Adipose tissue (tissue), 3 donors: ENCODE measurements around the gene FADS2. TPM values are rescaled to one million over a fixed set of nuclear protein-coding genes. Genes with fewer than 3 reads are reported as not detected.

Source experiments
- H3K27ac ChIP-seq: one replicate; pipeline ENCODE4 v1.5.1; 2013; ENCODE audit warnings: low read depth, low read length
- WGBS, 3 donors: extraction: QIAGEN DNeasy Blood & Tissue Kit; methylation state at CpG; one replicate each; pipeline ENCODE4 v1.1.7; 2013; 5-methylcytosine and 5-hydroxymethylcytosine counted together
- polyA plus RNA-seq, 3 donors: library from polyadenylated mRNA; stranded (reverse); fragments of 200-250 nt; gene quantifications; one replicate each; pipeline ENCODE4 v1.2.3, GENCODE V29; 2013
- donor health status: healthy with polysubstance abuse.
- donor health status: Bipolar disorder and iron deficiency.
- donor health status: healthy.

Gene FADS2
- polyA plus RNA-seq, 3 donors, result 10.2 to 42.1 (median 27.9) TPM

DNA sequence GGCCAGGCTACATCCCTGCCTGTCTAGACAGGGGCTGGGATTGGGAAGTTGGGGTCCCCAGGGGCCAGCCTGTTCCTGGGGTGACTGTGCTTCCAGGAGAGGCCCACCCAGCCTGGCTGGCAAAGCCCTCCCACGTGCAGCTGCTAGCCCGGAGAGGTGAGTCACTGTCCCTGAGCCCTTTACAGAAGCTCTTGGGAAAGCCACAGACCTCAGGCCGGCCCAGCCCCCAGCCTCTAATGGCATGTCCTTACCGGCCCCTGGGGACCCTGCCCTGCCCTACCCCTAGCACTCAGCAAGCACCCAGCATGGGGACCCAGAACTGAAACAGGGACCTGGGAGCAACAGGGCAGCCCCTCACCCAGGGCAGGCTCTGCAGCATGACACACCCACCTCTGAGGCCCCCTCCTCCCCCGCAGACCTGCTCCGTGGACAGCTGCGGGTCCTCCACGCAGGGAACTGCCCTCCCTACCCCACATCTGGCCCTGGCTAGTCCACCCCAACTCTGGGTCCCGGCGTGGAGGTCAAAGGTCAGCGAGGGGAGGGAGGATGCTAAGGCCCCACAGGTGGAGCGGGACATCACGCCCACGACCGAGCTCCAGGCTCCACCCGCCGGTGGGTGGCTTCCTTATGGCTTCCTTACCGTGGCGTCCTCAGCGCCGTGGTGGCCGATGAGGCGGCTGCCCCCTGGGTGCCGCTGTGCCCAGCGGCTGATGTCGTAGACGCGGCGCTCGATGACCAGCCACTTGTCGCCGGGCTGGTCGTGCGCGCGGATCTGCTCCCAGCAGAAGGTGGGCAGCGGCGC is 62.6 kb downstream of the FADS2 start:
- WGBS, 3 donors, result 1 to 2% (median 2%) methylated on average over 38 of the region's 38 CpGs
- no peak overlapping the region for H3K27ac ChIP-seq

DNA sequence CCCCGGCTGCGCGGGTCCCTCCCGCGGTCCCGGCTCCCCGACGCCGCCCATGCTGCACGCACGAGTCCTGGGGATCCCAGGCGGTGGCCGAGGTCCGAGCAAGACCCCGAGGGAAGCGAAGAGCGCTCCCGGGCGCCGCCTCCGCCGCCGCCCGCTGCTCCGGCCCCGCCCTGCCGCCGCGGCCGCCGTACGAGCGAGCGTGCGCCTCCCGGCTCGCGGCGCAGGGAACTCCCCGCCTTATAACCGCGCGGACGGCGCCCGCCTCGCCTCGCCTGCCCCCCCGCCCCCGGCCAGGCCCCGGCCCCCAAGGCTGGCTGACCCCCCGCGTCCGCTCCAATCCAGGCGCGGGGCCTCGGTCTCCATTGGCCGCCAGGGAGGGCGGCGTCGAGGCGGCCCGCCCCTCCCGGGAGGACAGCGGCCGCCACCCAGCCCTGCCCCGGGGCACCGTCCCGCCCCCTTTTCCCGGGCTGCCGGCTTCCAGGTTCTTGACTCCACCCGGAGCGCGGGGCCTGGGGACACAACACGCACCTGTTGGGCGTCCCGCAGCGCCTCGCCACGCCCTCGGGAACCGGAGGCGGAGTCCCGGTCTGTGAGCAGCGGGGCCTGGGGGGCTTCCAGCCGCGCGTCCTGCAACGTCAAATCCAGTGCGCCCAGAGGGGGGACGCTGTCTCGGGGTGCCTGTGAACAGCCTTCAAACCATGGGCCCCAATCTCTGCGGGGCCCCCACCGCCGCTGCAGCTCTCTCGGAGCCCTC is 63.4 kb downstream of the FADS2 start, which contains the start of gene FADS3:
Gene FADS3, minus strand, starts transcription at position 215 of the 754 bp plus-strand sequence. Its CDS starts 164 bp downstream, at position 51.
- H3K27ac ChIP-seq, result peak within 1 kb of the TSS; percentile 19
- WGBS, 3 donors, result 1% methylated on average over 48 to 96 of the region's 96 CpGs

DNA sequence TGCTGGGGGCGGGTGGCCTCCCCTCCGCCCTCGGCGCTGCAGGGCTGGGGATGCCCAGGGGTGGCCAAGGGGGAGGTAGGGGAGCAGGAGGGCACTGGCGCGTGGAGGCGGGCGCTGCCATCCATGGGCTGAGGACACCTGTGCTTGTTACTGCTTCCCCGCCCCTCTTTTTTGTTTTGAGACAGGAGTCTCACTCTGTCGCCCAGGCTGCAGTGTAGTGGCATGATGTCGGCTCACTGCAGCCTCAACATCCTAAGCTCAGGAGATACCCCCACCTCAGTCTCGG is 63.9 kb downstream of the FADS2 start:
- peak overlapping the region; percentile 19 for H3K27ac ChIP-seq
- 16 to 37% (median 25%) methylated on average over 10 to 12 of the region's 12 CpGs for WGBS, 3 donors

DNA sequence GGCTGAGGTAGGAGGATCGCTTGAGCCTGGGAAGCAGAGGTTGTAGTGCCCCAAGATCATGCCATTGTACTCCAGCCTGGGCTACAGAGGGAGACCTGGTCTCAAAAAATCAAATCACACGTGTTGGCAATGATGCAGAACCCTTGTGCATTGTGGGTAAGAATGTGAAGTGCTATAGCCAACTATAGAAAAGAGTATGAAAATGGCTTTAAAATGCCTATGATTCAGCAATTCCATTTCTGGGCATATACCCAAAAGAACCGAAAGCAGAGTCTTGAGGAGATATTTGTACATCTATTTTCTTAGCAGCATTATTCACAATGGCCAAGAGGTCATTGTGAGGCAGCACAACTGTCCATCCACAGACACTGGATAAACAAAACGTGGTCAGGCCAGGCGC is 65.9 kb downstream of the FADS2 start:
- 46 to 69% (median 51%) methylated on average over 5 of the region's 5 CpGs for WGBS, 3 donors
- H3K27ac ChIP-seq, result no peak overlapping the region

DNA sequence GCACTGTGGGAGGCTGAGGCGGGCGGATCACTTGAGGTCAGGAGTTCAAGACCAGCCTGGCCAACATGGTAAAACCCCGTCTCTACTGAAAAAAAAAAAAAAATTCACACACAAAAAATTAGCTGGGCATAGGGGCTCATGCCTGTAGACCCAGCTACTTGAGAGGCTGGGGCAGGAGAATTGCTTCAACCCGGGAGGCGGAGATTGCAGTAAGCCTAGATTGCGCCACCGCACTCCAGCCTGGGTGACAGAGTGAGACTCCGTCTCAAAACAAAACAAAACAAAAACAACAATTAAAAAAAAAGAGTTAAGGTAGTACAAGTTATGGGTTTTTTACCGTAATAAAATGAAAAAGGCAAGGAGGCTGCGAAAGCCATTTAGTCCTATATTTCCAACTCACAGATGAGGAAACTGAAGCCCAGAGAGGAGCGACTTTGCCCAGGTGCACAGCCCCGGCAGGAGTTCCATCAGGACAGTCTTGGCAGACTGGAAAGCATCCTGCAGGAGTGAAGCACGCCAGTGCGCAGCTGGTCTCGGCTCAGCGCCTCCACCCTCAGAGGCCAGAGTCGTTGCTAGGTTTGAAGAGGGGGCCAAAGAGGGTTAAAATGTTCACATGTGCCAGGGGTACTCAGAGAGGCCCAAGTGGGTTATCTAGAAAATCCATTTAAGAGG is 67.1 kb downstream of the FADS2 start:
- 75 to 83% (median 77%) methylated on average over 15 to 17 of the region's 17 CpGs for WGBS, 3 donors
- H3K27ac ChIP-seq, result no peak overlapping the region

DNA sequence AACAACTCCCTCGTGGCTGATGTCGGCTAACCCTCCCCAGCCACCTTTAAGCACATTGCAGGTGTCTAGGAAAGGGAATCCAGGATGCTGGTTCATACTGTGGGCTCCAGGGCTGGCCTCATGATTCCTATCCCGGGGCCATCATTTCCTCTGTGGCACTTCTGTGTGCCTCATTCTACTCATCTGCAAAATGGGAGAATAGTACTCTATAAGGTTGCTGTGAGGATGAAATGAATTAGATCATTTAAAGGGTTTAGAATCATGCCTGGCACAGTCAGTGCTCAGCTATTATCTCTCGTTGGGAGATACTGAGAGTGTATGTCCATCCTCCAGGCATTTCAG is 67.6 kb downstream of the FADS2 start:
- WGBS, 3 donors, result 63 to 69% (median 67%) methylated on average over 4 of the region's 4 CpGs
- H3K27ac ChIP-seq, result no peak overlapping the region

DNA sequence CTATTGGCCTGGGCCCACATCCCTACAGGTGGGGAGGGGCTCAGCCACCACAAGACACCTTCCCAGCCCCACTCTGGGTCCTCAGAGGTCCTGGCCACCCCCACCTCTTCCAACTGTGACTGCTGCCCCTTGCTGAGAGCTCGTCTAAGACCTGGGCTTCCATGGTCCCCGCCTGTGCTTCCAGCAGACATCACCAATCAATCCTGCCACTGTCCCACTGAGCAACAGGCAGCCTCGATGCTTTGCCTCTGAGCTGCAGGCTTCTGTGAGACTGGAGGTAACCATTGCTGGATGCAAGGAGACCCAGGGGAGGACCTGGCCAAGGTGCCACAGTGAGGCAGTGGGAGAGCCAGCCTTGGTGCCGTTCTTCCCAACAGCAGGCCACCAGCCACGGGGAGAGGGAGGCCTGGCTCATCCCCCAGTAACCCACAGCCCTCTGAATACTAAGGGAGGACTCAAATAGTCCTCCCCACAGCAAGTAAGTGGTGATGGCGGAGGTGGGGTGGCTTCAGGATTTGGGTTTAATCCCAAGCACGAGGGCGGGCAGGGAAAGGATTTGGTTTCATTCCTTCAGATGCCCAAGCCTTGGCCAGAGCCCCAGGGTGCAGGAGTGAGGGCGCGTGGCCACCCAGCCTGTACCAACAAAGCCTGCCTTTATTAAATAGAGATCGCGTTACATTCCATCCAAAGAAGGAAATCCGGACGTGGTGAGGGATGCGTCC is 68.7 kb downstream of the FADS2 start:
- 78 to 87% (median 86%) methylated on average over 14 to 15 of the region's 15 CpGs for WGBS, 3 donors
- no peak overlapping the region for H3K27ac ChIP-seq

DNA sequence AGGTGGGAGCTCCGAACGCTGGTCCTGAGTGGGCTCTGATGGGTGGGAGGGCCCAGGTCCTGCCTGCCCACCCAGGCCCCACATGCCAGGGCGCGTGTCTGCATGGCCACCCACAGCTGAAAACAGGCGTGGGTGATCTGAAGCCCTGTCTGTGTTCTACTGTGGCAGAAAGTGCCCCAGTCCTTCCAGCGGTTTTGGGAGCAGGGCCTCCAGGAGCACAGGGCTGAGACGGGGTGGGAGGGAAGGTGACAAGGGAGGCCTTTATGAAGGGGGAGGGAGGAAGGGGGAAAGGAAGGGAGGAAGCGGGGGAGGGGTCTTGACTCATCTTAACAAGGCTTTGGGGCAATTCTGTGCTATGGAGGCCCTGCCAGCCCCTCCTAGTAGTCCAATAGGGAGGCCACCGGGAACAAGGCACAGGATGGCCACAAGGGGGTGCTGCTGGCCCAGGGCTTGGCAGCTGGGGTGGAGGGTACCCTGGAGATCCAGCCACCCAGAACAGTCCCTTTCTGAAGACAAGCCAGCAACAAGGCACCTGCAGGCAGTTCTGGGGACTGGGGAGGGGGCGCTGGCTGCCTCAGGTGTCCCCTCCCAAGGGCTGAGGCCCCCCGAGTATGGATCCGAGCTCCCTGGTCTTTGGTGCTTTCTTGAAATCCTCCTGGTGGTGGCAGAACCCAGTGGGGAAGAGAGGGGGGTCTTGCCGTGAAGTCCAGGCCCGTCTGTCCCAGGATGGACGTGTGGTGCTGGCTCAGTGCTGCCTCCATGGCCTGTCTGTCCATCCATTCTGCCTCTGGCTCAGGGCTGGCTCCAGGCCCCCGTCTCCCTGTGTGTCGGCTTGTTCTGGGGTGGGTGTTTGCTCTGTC is 69.5 kb downstream of the FADS2 start:
- no peak overlapping the region for H3K27ac ChIP-seq
- 67 to 74% (median 67%) methylated on average over 17 of the region's 17 CpGs for WGBS, 3 donors

DNA sequence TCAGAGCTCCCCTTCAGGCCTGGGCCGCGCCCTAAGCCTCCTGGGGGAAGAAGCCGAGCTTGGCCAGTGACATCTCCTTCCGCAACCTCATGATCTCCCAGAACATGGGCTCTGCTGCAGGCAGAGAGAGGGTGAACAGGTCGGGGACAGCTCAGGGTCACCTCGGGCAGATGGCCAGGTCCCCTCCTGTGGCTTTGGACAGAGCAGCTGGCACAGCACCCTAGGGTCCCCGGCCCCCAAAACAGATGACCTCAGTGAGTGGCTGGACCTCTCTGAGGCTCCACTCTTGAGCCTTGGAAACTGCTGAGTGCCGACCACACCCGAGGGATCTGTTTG is 70.1 kb downstream of the FADS2 start:
- no peak overlapping the region for H3K27ac ChIP-seq
- 71 to 83% (median 74%) methylated on average over 9 of the region's 9 CpGs for WGBS, 3 donors

DNA sequence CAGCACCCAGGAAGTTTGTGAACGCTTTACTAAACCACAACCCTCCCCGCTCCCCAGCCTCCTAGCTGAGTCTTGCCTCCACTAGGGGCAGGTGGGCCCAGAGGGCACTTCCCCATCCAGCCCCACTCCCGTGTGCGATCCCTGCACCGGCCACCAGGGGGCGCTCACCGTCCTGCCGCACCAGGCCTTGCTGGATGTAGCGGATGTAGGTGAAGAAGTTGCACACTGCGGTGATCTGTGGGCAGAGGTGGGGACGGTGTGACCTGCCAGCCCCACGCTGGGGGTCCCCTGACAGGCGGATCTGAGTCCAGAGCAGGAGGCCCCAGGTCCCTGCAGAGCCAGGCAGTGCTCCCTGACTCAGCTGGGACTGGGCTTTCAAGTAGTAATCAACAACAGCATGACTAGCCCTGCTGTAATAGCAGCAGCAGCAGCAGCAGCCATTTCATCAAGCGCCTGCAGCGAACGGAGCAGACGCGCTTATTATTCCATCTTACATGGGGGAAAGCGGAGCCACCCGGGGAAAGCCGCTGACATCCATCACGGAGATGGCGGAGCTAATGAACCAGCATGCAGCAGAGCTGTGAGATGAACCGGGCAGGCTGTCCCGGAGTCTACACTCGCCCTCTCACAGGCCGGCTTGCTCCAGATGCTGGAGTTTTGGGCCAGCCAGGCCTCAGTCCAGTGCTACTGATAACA is 71.2 kb downstream of the FADS2 start:
- no peak overlapping the region for H3K27ac ChIP-seq
- 39 to 44% (median 41%) methylated on average over 27 of the region's 27 CpGs for WGBS, 3 donors

DNA sequence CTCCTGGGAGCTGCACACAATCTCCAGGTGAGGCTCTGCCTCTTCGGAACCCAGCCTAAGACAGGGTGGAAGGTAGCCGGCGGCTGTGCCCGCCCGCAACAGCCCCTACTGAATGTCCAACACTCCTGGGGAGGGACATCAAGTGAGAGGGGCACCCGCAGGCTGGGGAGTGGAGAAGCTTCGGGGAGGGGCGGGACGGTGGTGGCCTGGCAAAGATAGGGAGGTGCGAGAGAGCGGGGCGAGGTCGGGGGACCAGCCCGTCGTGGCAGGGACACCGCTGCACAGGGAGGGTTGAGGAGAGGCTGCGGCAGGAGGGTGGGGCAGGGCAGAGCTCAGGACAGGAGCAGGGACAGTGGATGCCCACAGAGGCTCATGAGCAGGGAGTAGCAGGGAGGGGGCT is 72.2 kb downstream of the FADS2 start:
- WGBS, 3 donors, result 91 to 93% (median 91%) methylated on average over 16 to 17 of the region's 17 CpGs
- H3K27ac ChIP-seq, result no peak overlapping the region

DNA sequence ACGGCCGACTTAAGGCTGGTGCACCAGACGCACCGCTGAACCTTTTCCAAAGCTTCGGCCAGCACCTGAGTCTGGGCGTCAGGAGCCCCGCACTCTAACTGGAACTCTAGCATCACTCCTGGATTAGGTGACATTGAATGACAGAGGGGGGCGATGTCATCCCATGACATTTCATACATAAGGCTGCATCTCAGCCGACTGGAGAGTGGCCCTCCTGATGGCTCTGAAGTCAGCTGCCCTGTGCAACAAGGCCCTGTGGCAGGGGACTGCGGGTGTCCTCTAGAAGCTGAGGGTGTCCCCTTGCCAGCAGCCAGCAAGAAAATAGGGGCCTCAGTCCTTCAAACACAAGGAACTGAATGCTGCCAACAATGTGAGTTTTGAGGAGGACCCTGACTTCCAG is 73.3 kb downstream of the FADS2 start:
- H3K27ac ChIP-seq, result no peak overlapping the region
- 87 to 89% (median 88%) methylated on average over 10 of the region's 10 CpGs for WGBS, 3 donors

DNA sequence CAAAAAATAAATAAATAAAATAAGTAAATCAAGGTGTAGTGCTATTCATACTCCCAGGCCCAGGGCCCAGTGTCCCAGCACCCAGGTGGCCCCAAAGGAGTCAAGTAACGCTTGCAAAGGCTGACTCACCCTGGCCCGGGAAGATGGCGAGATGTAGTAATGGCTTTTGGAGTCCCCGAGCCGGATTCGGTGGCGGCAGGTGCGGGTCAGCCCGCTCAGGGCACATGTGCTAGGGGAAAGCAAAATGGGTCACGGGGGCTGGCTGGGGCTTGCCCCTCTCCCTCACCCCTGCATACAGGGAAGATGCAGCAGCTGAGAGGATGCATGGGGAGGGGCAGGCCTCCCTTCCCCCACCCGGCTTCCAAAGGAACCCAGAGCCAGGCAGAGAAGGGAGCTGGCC is 74.2 kb downstream of the FADS2 start:
- 79 to 90% (median 88%) methylated on average over 11 of the region's 11 CpGs for WGBS, 3 donors
- no peak overlapping the region for H3K27ac ChIP-seq

DNA sequence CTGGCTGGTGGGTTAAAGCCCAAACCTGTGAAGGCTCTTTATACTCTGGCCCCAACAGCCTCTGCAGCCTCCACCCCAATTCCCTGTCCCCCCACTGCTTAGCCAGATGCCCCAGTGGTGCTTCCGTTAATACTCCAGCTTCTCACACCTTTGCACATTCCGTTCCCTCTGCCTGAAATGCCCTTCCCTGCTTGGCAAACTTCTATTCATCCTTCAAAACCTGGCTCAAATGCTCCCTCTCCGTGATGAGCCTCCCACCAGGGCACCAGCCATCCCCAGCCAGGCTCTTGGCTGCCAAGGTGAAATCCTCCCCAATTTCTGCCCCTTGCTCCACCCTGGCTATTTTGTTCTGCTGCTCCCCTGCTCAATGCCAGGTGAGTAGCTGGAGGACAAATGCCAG is 75.7 kb downstream of the FADS2 start:
- WGBS, 3 donors, result 87 to 98% (median 97%) methylated on average over 3 of the region's 3 CpGs
- no peak overlapping the region for H3K27ac ChIP-seq

DNA sequence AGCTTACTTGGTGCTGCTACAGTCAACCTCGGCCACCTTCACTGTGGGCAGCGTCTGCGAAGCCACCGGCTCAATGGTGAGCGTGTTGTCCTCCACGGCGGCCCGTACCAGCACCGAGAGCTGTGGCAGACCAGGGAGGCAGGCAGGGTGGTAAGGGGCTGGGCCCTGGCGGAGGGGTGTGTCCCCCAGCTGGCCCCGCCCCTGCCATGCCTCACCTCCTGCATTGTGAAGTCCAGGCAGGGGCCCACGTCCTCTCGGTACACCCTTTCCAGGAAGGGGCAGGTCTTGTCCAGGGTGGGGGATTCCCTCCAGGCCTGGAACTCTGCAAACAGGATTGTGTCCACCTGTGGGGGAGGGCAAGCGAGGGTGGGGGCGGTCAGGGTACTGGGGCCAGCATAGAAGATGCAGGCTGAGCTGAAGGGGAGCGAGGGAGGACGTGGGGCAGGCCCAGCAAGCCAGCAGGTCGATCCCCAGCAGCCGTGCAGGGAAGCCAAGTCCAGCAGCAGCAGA is 76.5 kb downstream of the FADS2 start:
- WGBS, 3 donors, result 32 to 62% (median 53%) methylated on average over 19 of the region's 19 CpGs
- H3K27ac ChIP-seq, result no peak overlapping the region

DNA sequence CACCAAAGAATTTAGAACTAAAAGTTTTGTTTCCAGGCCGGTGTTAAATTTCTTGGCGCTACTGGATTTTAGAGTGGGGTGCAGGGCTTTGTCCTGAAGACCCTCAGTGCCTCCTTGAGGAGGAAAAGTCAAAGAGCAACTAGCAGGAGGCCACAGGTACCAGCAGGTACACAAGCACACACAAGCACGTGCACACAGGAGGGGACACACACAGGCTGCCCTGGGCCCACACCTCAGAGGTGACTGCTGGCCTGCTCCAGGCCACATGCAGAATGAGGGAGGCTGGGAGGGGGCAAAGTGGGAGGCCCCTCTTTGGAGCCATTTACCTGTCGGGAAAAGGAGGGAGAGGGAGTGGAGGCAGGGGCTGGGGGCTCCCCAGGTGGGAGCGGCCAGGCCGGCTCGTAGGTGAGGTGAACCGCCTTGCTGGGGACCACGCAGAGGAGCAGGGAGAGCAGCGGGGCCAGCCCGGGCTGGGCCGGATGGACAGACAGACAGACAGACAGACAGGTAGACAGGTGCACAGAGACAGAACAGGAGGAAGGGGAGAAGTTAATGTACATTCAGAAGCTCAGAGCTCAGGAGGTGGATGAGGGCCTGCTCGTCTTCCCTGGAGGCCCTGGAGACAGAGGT is 77.1 kb downstream of the FADS2 start:
- H3K27ac ChIP-seq, result no peak overlapping the region
- WGBS, 3 donors, result 92 to 95% (median 93%) methylated on average over 13 of the region's 13 CpGs
